SK-N-SH (cell line): ENCODE results near the gene KCNC3.

Experiments
- EZH2phosphoT487 ChIP-seq: fragments of 200-600 bp; sonication (generic); IDR thresholded peaks from 2 replicates; pipeline ENCODE4 v1.6.1; 2017; ENCODE audit warnings: low read depth, mixed run types, mild to moderate bottlenecking, antibody characterized with exemption, moderate library complexity, borderline replicate concordance
- GABPA ChIP-seq: IDR thresholded peaks from 2 replicates; pipeline ENCODE4 v1.4.0; 2012; ENCODE audit warnings: low read depth, mild to moderate bottlenecking
- MXI1 ChIP-seq: IDR thresholded peaks from 2 replicates; pipeline ENCODE4 v1.6.1; 2012; ENCODE audit warnings: mild to moderate bottlenecking, low read depth, low read length, improper control_type of control experiment
- NRF1 ChIP-seq: IDR thresholded peaks from 2 replicates; pipeline ENCODE4 v1.6.1; 2012; ENCODE audit warnings: low read depth, mild to moderate bottlenecking, low read length
- POLR2AphosphoS5 ChIP-seq: IDR thresholded peaks from 2 replicates; pipeline ENCODE4 v1.6.1; 2012; ENCODE audit warnings: low read depth, low read length
- TAF1 ChIP-seq: IDR thresholded peaks from 2 replicates; pipeline ENCODE4 v1.6.1; 2012; ENCODE audit warnings: low read depth, mild to moderate bottlenecking, low read length, moderate library complexity, borderline replicate concordance
- TF ChIP-seq, protein P1 (sequence below): fragments of 200-600 bp; sonication (generic); IDR thresholded peaks from 2 replicates; pipeline ENCODE4 v1.6.1; 2017; ENCODE audit warnings: antibody characterized with exemption, mild to moderate bottlenecking, moderate library complexity
- TF ChIP-seq, protein P2 (sequence below): fragments of 150-350 bp; IDR thresholded peaks from 2 replicates; pipeline ENCODE4 v1.6.1; 2016; ENCODE audit warnings: mild to moderate bottlenecking, low read depth, low read length
- TF ChIP-seq, protein P3 (sequence below): IDR thresholded peaks from 2 replicates; pipeline ENCODE4 v1.6.1; 2012; ENCODE audit warnings: mild to moderate bottlenecking, low read depth, low read length, moderate library complexity
- TF ChIP-seq, protein P4 (sequence below): IDR thresholded peaks from 2 replicates; pipeline ENCODE4 v1.4.0; 2012; ENCODE audit warnings: low read depth, borderline replicate concordance

DNA sequence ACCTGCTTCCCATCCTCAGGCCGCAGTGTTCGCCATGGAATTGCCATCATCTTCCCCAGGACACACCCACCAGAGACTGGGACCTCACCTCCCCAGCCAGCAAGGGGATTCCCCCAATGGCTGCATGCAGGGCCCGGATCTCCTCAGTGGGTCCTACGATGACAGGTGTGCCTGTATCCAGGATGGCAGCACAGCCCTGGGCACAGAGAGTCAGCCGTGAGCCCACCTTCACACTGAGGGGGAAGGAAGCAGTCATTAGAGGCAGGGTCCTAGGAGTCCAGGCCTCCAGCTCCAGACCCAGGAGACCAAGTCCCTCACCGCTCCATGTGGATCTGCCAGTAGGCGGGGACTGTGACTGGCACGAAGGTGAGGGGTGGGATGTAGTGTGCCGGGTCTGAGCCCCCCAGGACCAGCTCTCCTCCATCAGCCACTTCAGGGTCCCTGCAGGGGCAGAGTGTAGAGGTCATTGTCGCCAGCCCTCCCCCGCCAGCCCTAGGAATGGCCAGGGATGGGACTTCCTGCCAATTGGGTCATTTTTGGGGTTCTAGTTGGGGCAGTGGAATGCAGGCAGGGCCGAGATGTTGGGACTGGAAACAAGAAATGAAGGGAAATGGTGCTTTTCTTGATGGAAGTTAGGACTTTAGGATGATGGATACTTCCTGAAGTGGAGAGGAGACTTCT, 5.7 kb upstream of the KCNC3 start:
- TF ChIP-seq, protein P1, sequence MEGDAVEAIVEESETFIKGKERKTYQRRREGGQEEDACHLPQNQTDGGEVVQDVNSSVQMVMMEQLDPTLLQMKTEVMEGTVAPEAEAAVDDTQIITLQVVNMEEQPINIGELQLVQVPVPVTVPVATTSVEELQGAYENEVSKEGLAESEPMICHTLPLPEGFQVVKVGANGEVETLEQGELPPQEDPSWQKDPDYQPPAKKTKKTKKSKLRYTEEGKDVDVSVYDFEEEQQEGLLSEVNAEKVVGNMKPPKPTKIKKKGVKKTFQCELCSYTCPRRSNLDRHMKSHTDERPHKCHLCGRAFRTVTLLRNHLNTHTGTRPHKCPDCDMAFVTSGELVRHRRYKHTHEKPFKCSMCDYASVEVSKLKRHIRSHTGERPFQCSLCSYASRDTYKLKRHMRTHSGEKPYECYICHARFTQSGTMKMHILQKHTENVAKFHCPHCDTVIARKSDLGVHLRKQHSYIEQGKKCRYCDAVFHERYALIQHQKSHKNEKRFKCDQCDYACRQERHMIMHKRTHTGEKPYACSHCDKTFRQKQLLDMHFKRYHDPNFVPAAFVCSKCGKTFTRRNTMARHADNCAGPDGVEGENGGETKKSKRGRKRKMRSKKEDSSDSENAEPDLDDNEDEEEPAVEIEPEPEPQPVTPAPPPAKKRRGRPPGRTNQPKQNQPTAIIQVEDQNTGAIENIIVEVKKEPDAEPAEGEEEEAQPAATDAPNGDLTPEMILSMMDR, result no peak
- no peak for TF ChIP-seq MXI1
- TF ChIP-seq, protein P2, sequence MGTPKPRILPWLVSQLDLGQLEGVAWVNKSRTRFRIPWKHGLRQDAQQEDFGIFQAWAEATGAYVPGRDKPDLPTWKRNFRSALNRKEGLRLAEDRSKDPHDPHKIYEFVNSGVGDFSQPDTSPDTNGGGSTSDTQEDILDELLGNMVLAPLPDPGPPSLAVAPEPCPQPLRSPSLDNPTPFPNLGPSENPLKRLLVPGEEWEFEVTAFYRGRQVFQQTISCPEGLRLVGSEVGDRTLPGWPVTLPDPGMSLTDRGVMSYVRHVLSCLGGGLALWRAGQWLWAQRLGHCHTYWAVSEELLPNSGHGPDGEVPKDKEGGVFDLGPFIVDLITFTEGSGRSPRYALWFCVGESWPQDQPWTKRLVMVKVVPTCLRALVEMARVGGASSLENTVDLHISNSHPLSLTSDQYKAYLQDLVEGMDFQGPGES, result no peak
- no peak for TF ChIP-seq POLR2AphosphoS5
- no peak for TF ChIP-seq NRF1
- TF ChIP-seq, protein P3, sequence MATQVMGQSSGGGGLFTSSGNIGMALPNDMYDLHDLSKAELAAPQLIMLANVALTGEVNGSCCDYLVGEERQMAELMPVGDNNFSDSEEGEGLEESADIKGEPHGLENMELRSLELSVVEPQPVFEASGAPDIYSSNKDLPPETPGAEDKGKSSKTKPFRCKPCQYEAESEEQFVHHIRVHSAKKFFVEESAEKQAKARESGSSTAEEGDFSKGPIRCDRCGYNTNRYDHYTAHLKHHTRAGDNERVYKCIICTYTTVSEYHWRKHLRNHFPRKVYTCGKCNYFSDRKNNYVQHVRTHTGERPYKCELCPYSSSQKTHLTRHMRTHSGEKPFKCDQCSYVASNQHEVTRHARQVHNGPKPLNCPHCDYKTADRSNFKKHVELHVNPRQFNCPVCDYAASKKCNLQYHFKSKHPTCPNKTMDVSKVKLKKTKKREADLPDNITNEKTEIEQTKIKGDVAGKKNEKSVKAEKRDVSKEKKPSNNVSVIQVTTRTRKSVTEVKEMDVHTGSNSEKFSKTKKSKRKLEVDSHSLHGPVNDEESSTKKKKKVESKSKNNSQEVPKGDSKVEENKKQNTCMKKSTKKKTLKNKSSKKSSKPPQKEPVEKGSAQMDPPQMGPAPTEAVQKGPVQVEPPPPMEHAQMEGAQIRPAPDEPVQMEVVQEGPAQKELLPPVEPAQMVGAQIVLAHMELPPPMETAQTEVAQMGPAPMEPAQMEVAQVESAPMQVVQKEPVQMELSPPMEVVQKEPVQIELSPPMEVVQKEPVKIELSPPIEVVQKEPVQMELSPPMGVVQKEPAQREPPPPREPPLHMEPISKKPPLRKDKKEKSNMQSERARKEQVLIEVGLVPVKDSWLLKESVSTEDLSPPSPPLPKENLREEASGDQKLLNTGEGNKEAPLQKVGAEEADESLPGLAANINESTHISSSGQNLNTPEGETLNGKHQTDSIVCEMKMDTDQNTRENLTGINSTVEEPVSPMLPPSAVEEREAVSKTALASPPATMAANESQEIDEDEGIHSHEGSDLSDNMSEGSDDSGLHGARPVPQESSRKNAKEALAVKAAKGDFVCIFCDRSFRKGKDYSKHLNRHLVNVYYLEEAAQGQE, result no peak
- TF ChIP-seq GABPA, result no peak
- no peak for TF ChIP-seq EZH2phosphoT487
- TF ChIP-seq, protein P4, sequence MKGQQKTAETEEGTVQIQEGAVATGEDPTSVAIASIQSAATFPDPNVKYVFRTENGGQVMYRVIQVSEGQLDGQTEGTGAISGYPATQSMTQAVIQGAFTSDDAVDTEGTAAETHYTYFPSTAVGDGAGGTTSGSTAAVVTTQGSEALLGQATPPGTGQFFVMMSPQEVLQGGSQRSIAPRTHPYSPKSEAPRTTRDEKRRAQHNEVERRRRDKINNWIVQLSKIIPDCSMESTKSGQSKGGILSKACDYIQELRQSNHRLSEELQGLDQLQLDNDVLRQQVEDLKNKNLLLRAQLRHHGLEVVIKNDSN, result no peak
- TF ChIP-seq TAF1, result no peak
